ENCODE results near the gene NOP9.

The NOP9 gene

DNA sequence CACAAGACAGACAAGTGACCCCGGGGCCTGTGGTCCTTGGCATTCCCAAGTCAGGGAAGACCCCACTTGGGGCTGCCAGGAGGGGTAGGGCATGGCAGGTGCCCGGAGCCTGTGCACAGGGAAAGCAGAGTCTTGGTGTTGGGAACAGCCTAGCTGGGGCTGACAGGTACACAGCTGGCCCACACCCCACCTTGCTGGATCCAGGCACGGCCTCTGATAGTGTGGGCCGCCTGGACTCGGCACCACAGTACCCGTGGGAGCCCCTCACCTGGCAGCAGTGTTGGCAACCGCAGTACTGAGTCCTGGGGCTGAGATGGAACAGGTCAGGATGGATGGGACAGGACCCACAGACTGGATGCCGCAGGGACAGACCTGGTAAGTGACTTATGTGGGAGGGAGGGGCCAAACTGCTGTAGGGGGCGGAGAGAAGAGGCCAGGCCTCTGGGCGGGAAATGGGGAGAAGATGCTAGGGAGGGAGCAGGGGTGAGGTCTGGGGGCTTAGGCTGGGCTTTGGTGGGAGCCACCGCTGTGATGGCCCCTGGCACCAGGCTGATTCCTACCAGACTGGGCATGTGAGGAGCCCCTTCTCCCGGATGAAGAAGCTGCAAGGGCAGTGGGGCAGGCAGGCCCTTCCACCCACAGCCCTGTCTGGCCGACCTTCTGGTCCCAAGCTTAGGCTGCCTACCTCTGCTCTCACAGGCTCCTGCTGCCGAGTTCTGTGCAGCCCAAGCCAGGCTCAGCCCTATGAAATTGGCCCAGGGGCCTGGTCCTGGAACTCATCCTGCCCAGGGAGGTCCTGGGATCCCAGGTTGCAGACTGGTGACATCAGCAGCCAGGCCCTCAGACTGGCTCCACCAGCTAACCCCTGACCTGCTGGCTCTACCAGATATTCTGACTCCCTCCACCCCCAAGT is 36.6 kb upstream of the NOP9 start, which contains the start of gene TGM1:
Gene TGM1 (minus strand): TSS at position 357 of the 913 bp plus-strand sequence. CDS start 825 bp downstream, outside the sequence.
- no peak for DNase-seq (ENCODE audit: low read depth)

- DNase-seq (ENCODE audit: low read depth): no peak
Observed at GRCh38 chr14:24263848-24264247, 35.8 kb upstream of the NOP9 start.

- no peak for DNase-seq (ENCODE audit: low read depth)
Observed at GRCh38 chr14:24264298-24264697, 35.4 kb upstream of the NOP9 start.

DNA sequence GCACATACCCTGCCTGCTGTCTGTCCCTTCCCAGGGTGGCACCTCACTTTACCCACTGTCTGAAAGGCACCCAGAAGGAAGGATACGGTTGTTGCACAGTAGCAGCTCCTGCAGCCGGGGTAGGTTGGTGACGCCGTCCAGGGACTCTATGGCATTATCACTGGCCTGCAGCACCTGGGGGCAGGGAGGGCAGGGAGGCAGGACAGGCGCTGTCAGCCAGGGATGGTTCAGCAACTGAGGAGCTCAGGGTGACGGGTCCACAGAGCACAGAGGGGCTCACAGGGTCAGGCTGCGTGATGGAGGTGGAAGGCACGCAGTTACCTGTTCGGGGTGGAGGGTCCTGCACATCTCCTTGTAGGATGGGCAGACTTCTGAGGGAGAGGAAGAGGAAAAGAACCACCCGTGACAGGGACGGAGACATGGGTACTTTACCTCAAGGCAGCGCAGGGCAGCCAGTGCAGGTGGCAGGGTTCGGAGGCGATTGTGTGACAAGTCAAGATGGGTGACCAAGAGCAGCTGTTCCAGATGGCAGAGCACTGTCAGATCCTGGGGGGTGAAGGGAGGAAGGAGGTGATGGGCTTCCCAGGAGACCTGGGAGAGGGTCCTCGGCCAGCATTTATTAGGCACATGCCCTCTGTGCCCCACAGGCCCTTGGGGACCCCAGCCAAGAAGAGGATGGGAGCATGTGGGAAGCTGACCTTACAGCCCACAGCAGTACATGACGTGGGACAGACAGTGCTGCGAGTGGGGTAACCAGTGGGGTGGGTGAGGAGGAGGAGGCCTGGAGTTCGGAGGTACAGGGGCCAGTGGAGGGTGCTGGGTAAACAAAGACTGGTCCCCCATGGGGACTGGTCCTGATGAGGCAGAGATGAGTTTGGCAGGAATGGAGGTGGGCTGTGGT is 33.1 kb upstream of the NOP9 start:
- DNase-seq (ENCODE audit: low read depth): no peak

- DNase-seq (ENCODE audit: low read depth): no peak
Observed at GRCh38 chr14:24267516-24267915, 32.1 kb upstream of the NOP9 start.

DNA sequence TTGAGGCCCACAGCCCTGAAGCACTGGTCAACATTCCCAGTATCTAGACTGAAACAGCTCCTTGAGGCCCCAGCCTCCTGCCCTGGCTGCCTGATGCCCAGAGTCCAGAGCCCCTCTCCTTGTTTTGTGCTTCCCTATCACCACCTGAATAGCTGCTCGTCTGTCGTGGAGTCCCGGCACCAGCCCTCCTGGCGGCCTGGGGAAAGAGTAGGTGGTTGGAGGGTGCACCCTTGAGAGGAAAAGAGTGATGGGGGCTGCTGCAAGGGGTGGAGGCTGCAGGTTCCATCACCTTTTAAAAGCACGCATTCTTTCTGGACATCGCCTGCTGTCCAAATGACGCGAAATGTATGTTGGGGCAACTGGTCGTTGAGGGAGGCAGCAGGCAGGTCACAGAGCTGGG is 31.4 kb upstream of the NOP9 start:
- no peak for DNase-seq (ENCODE audit: low read depth)

DNA sequence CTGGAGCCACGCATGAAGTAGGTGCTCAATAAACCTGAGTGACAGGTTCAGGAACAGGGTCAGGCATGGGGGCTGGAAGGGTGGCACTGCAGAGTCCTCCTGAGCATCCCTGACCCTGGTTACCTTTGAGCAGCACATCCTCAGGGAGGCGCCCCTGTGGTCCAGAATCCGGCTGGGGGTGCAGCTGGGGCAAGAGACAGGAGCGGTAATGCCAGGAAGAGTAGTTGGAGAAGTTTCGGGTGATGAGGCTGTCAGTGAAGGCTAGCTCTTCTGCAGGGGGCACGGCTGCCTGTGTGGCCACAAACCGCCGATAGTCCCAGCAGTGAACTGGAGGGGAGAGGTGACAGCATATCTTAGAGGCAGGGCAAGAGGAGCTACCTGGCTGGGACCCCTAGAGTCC is 30.3 kb upstream of the NOP9 start:
- no peak for DNase-seq (ENCODE audit: low read depth)

DNA sequence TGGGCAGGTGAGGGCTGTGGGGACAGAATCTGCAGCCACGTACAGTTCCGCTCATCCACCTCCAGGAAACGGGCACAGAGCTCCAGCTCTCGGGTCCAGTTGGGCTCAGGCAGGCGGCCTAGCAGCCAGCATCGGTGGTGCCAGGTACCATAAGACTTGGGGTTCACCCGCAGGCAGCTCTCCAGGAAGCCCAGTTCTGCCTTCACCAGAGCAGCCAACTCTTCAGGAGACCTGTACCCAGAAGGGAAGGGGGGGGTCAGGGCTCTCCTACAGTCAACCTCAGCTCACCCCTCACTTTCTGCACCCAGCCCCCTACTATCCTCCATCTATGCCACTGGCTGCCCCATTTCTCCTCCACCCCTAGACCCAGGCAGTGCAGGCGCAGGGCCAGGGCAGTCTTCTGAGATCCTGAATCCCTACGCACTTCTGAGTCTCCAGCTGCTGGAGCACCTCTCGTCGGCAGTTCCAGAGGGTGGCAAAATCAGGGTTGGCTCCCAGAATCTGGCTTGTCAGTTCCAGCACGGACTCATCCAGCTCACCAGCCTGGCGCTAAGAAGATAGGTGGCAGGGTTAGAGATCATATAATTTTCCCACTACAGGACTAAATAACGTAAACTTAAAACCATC is 29.6 kb upstream of the NOP9 start:
- DNase-seq (ENCODE audit: low read depth): no peak

- no peak for DNase-seq (ENCODE audit: low read depth)
Observed at GRCh38 chr14:24270537-24271133, 29.0 kb upstream of the NOP9 start.

- no peak for DNase-seq (ENCODE audit: low read depth)
Observed at GRCh38 chr14:24271134-24271833, 28.4 kb upstream of the NOP9 start, which contains the start of gene RABGGTA. Gene RABGGTA, minus strand, starts transcription at chr14:24271597. Its CDS starts 482 bp downstream, at chr14:24271115.

- no peak for DNase-seq (ENCODE audit: low read depth)
Observed at GRCh38 chr14:24271834-24272263, 27.8 kb upstream of the NOP9 start.

DNA sequence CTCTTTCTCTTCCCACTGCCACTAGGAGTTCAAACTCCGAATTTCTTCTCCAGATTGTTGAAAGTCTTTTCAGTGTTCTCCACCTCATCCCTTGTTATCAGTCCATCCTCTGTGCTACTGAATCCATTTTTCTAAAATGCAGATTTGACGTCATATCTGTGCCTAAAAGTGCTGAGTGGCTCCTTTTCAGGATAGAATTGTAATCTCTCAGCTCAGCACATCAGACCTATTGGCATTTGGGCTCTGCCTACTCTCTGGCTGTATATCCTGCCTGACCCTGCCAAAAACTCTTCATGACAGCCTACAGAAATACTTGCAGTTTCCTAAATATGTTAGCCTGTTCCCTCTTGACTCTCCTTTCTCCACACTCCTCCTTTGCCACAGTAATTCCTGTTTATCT is 27.2 kb upstream of the NOP9 start:
- no peak for DNase-seq (ENCODE audit: low read depth)

DNA sequence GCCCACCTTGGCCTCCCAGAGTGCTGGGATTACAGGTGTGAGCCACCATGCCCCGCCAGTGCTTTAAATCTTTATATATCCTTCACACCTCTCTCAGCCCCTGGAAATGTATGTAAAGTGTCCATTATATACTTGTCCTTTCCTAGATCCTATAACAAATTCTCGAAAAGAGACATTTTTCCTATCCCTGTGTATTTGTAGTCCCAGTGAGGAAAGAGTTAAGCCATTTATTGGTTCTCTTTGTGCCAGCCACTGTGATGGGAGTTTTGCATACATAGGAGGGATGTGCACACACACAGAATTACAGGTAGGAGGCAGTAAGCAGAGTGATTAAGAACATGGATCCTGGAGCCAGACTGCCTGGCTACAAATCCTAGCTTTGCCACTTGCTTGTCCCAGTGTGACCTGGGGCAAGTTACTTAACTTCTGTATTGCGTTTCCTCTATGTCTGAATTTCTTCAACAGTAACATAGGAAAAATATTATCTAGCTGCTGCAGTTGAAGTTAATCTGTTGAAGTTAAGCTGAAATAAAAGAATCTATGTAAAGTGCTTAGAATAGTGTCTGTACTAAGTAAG is 26.1 kb upstream of the NOP9 start:
- no peak for DNase-seq (ENCODE audit: low read depth)

- no peak for DNase-seq (ENCODE audit: low read depth)
Observed at GRCh38 chr14:24274101-24274543, 25.5 kb upstream of the NOP9 start.

- no peak for DNase-seq (ENCODE audit: low read depth)
Observed at GRCh38 chr14:24277071-24277470, 22.6 kb upstream of the NOP9 start.

DNA sequence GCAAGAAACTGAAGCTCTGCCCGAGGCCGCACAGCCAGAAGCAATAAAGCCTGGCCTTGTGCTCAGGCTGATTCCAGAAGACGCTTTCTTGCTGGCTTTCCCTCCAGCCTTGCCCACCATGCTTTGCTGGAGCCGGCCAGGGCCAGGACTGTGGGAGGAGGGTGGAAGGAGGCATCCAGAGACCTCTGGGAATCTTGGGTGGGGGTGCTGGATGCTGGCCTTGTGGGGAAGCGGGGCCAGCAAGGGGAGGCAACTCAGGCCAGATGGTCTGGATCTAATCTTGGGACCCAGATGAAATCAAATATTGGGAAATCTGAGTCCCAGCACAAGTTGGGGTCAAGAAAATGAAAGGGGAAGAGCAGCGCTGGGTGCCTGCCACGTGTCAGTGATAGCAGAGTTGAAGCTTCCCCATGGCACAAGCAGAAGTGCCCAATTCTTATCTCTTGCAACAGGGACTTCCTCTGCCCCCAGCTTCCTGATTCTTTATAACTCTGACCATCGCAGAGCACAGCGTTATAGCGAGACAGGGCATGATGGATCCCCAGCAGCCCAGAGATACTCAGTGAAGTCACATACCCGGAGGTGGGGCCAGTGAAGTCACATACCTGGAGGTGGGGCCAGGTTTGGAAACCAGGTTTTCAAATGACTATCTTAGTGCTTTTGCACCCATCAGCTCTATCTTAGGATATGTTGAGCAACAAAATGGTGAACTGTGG is 21.9 kb upstream of the NOP9 start:
- DNase-seq (ENCODE audit: low read depth): no peak

DNA sequence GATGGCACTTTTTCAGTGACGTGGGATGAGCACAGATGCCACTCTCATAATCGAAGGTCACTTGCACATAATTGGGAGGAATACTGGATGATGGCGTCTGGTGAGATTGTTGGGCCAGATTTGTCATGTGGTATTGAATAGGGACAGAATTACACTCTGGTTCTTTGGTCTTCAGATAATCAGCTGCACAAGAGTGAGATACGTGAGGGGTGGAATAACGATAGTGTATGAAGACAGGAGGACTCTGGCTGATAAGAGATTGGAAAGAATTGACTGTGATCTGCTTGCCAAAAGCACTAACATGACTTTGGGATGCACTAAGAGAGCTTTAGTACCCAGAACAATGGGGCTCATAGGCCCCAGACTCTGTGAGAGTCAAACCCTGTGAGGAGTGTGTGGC is 21.2 kb upstream of the NOP9 start:
- DNase-seq (ENCODE audit: low read depth): no peak

GRCh38 chr14:24279301-24280186 is 20.1 kb upstream of the NOP9 start:
- no peak for DNase-seq (ENCODE audit: low read depth)
